Embryonic facial prominence (tissue), 1 donor: Measurements from ENCODE around the gene ARHGAP15.

ENCODE experiments used
- DNase-seq: peaks from one replicate; pipeline ENCODE4 v3.0.0-alpha.2; 2016; ENCODE audit errors: extremely low spot score

The ARHGAP15 gene

DNA sequence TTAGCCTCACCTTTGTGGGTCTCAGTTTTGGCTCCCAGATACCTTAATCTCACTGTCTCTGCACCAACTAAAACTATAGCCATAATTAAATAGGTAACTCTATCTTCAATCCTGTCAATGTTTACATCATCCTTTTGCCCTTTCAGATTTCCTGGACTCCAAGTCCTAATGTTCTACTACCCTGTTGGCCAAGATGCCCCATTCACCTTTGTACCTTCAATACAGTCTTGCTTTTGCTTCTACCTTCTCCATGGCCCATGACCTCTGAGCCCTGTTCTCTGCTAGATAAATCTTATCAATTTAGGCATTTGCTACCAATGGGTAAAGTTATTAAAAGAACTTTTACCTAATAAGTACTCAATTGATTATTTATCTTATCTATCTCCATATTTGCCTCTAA, 635.5 kb downstream of the ARHGAP15 start:
- no peak for DNase-seq

- DNase-seq: no peak
Observed at GRCh38 chr2:143768991-143769390, 639.8 kb downstream of the ARHGAP15 start.

DNA sequence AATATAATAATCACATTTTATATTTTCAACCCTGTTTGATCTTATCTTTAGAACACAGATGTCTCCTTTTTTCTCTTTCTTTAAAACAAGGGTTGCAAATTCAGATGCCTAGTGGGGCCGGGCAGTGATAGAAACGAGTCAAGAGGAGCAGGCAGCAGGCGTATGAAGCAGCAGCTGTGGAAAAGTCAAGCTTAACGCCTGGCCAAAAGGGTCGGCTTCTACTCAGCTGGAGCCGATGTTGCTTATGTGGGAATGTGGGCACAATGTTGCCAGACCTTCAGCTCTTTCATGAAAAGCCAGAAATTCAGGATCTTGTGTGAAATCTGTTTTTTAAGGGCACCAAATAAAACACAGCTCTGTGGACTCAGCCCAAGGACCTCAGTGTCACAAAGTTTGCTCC, 642.7 kb downstream of the ARHGAP15 start:
- DNase-seq: no peak

- no peak for DNase-seq
Observed at GRCh38 chr2:143776526-143777297, 647.5 kb downstream of the ARHGAP15 start.

DNA sequence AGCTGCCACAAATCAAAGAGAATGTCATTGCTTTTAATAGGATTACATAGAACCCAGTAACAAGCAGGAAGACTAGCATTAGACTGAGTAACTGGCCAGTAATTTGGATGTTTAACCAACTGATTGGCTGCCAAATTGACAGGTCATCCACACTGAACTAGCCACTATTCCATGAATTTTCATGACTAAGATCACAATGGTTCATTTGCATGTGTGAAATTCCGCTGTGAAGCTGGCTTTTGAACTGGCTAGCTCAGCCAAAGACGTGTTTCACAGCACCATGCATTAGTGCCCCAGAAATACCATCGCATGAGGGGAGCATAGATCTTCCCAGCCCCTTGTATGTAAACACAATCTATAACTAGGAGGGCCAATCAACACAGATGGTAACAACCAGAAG, 649.8 kb downstream of the ARHGAP15 start:
- DNase-seq: no peak

- DNase-seq: no peak
Observed at GRCh38 chr2:143786026-143786765, 657.0 kb downstream of the ARHGAP15 start.

- DNase-seq: no peak
Observed at GRCh38 chr2:143787674-143788073, 658.5 kb downstream of the ARHGAP15 start.

GRCh38 chr2:143792602-143793001, 663.4 kb downstream of the ARHGAP15 start:
- DNase-seq: no peak

DNA sequence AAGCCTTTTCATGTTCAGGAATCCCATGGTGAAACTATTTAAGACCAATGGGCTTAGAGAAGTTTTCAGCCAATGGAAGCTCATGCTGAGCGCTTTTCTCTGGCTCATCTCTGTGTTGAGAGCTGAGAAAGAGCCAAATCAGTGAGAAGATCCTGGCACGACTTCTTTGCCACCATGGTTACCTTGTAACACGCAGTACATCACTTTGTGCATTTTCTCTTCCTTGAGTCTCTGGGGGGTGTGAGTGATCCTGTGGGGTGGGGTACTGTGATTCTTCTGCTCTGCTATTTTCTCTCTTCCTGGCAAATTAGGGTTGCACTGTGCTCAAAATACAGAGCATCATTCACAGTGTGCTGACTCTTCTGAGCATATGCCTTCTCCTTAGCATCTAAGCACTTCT, 664.2 kb downstream of the ARHGAP15 start:
- no peak for DNase-seq

DNA sequence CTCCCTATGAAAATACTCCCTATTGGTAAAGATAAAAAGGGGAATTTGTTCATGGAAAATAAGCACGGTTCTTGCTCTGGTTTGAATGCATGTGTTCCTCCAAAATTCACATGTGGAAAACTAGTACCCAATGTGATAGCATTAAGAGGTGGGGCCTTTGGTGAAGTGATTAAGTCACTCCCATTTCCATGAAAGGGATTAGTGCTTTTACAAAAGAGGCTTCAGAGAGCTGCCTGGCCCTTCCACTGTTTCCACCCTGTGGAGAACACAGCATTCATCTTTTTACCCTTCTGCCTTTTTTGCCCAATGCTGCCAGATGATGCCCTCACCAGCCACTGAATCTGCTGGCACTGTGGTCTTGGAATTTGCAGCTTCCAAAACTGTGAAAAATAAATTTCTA, 666.8 kb downstream of the ARHGAP15 start:
- no peak for DNase-seq

DNA sequence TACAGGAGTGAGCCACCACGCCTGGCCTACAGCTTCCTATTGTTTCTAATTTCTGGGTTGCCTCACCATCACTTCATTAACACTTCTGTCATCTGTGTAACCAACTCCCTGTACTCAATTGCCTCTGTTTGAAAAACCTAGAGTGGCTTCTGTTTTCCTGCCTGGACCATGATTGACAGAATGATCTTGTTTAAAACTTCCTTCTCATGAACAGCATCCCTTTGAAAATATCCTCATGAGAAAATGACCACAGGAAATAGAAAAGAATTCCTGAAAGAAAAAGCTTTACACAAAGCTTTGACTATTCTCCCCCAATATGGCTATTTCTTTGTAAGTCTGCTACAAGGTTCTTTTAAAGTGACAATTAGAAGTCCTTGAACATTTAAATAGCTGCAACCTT, 672.3 kb downstream of the ARHGAP15 start:
- DNase-seq: no peak

GRCh38 chr2:143802242-143802641, 673.0 kb downstream of the ARHGAP15 start:
- DNase-seq: no peak

DNA sequence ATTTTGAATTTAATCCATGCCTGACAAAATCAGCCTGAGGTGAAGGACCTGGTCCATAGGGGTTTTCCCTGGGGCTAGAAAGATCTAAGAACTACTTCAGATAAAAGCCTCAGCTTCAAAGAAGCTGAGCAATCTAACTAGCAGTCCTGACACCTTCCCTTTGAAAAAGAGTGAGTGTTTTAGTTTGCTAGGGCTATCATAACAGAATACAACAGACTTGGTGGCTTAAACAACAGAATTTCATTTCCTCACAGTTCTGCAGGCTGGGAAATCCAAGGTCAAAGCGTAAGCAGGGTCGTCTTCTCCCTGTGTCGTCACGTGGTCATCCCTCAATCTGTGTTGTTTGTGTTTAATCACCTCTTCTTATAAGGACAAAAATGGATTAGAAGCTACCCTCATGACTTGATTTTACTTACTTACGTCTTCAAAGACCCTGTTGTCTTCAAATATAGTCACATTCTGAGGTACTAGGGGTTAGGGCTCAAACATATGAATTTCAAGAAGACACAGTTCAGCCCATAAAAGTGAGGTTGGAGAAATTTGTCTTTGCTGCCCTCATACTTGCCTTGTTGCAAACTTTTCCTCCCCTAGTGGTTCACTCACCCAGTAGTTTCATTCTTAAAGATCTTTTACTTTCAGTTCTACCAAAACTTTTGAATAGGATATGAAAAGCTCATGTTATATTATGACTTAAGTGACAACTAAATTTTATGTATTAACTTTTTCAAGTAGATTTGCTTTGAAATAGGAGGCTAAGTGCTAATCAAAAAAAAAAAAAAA, 673.8 kb downstream of the ARHGAP15 start:
- DNase-seq: no peak

- no peak for DNase-seq
Observed at GRCh38 chr2:143803936-143804335, 674.7 kb downstream of the ARHGAP15 start.

DNA sequence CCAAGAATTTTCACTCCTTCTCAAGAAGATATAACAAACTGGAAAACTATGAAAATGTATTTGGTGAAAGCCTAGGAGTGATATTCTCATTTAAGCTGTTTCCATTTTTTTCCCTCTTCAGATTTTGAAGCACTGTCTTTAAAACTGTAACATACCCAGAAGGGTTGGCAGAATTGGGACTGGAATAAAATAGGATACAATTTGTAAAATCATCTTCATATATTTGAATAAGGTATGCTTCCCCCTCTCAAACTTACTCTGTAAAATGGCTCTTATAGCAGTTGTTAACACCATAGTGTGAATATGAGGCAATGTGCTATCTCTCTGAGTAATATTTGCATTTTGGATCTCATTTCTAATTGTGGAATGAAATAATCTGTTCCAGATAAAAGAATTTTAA, 676.4 kb downstream of the ARHGAP15 start:
- no peak for DNase-seq

- DNase-seq: no peak
Observed at GRCh38 chr2:143807192-143807591, 678.0 kb downstream of the ARHGAP15 start.

GRCh38 chr2:143807671-143808070, 678.5 kb downstream of the ARHGAP15 start:
- no peak for DNase-seq

DNA sequence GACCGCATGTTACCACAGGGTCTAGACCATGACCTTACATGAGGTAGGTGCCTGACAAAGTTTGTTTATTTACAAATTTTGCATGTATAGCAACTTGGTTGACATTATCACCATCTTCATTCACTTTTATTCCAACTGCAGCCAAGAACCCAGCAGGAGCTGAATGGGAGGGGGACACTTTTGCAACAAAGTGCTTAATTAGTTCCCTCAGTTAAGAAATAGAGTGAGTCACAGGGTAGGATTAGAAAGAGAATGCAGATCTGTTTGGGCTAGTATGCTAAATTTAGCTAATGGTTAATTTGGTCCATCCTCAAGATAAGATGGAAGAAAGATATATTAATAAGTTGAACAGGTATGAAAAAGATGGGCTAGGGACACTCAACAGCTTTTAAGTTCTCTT, 678.9 kb downstream of the ARHGAP15 start:
- DNase-seq: no peak

GRCh38 chr2:143815082-143815481, 685.9 kb downstream of the ARHGAP15 start:
- no peak for DNase-seq

DNA sequence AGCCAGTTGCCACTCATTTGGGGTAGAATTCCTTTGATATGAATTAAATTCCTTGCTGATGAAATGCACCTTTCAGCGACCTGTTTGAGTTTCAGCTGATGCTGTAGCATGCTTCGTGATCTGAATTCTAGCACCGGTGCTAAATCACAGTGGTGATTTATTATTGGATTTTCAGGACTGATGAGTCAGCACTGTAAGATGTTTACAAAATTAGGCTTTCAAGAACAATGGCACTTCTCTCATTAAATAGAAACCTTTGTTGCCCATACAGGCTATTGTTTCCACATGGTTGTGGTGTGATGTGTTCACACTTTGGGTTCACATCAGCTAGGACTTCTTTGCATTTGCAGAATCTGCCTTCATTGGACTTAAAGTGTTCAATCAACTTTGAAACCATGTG, 687.7 kb downstream of the ARHGAP15 start:
- DNase-seq: no peak
